ENCODE results near the gene SHROOM3. TPM values are rescaled to one million over a fixed set of nuclear protein-coding genes. Genes with fewer than 3 reads are reported as not detected.

The SHROOM3 gene
- total RNA-seq, 1 donor from 2014 or later = 6.9 TPM

DNA sequence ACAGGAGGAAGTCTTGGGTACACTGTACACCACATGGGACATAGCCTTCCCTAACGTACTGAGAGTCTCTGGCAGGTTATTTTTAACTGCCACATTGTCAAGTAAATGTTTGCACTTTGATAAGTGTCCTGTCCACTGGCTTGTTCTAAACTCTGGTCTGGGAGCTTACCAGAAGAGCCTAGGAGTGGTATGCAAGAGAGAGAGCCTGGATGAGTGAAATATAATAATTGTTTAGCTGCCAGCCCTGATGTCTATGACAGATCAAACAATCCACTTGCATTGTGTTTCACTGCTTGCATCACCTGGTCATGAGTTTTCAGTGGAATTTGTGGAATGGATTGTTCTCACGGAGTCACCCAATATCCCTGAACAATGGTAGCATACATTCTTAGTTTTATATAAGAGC, 91.6 kb downstream of the SHROOM3 start:
- intact Hi-C loops (cut with DNase I) = no loop called here
- H3K4me3 ChIP-seq = no peak overlapping the region
- H3K27ac ChIP-seq = no peak overlapping the region
- H3K36me3 ChIP-seq = no peaks in the 10 kb centered on the region
- TF ChIP-seq POLR2A (IDR thresholded peaks at IDR 0.05) = no peak
- TF ChIP-seq, protein P1, sequence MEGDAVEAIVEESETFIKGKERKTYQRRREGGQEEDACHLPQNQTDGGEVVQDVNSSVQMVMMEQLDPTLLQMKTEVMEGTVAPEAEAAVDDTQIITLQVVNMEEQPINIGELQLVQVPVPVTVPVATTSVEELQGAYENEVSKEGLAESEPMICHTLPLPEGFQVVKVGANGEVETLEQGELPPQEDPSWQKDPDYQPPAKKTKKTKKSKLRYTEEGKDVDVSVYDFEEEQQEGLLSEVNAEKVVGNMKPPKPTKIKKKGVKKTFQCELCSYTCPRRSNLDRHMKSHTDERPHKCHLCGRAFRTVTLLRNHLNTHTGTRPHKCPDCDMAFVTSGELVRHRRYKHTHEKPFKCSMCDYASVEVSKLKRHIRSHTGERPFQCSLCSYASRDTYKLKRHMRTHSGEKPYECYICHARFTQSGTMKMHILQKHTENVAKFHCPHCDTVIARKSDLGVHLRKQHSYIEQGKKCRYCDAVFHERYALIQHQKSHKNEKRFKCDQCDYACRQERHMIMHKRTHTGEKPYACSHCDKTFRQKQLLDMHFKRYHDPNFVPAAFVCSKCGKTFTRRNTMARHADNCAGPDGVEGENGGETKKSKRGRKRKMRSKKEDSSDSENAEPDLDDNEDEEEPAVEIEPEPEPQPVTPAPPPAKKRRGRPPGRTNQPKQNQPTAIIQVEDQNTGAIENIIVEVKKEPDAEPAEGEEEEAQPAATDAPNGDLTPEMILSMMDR (IDR thresholded peaks at IDR 0.05) = no peak
- TF ChIP-seq POLR2AphosphoS5 (IDR thresholded peaks at IDR 0.05; ENCODE audit: insufficient read depth in 1 of 2, low read depth in 1 of 2) = no peak
- no peak for DNase-seq (ENCODE audit: extremely low spot score in 2 of 2)
- H3K4me1 ChIP-seq = no peaks in the 10 kb centered on the region
- H3K27me3 ChIP-seq = no peaks in the 10 kb centered on the region
- H3K9me3 ChIP-seq = no peaks in the 10 kb centered on the region

DNA sequence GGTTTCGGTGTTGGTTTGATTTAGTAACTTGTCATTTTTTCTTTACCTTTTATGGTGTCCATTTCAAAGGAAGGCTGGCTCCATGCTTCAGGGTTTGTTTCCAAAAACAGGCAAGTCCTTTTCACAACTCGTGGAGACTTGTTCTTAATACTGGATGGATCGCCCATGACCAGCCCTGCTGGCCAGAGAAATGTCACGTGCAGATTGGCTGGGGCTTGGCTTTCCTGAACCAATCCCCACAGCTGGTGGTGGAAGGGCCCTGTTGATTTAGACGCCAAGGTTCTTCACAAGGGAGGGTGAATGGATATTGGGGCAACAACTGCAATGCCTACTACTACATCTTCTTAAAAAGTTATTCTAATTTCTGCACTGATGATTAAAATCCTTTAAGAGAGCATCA, 92.6 kb downstream of the SHROOM3 start:
- intact Hi-C loops (cut with DNase I) = no loop called here
- Histone ChIP-seq H3K4me1 (no peaks in the 10 kb centered on the region), H3K4me3 (no peak overlapping the region), H3K36me3 (no peaks in the 10 kb centered on the region), H3K27ac (no peak overlapping the region), H3K9me3 (no peaks in the 10 kb centered on the region), H3K27me3 (no peaks in the 10 kb centered on the region)
- DNase-seq (ENCODE audit: extremely low spot score in 2 of 2) = no peak
- no peak for TF ChIP-seq POLR2A (IDR thresholded peaks at IDR 0.05)
- TF ChIP-seq, protein P1 (IDR thresholded peaks at IDR 0.05) = no peak
- no peak for TF ChIP-seq POLR2AphosphoS5 (IDR thresholded peaks at IDR 0.05; ENCODE audit: insufficient read depth in 1 of 2, low read depth in 1 of 2)

DNA sequence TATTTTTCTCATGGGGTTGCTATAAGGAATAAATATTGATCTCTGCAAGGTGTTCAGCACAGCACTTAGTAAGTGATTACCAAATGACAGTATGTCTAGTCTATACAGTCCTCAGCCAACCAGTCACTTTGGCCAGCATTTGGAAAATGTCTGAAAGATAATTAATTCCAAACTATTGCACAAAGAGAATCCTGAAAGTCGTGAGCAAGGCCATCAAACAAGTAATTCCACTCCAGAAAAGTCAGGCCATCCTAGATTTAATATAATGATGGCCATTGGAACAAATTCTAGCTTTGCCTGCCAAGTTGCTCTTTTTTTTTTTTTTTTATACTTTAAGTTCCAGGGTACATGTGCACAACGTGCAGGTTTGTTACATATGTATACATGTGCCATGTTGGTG, 96.6 kb downstream of the SHROOM3 start:
- H3K27me3 ChIP-seq = no peaks in the 10 kb centered on the region
- TF ChIP-seq POLR2AphosphoS5 (IDR thresholded peaks at IDR 0.05; ENCODE audit: insufficient read depth in 1 of 2, low read depth in 1 of 2) = no peak

DNA sequence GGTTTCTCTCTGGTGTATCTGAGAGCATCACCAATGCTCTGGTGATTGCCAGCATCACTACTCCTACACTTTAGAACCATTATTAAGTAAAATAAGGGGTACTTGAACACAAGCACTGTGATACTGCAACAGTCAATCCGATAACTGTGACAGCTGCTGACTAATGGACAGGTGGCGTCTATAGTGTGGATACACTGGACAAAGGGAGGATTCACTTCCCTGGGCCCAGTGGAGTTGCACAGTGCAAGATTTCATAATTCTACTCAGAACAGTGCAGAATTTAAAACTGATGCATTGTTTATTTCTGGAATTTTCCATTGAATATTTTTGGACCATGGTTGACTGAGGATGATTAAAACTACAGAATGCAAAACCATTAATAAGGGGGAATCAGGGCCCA, 97.8 kb downstream of the SHROOM3 start:
- no peak overlapping the region for H3K27ac ChIP-seq
- intact Hi-C loops (cut with DNase I) = no loop called here
- H3K27me3 ChIP-seq = no peaks in the 10 kb centered on the region
- no peaks in the 10 kb centered on the region for H3K36me3 ChIP-seq
- H3K4me1 ChIP-seq = no peaks in the 10 kb centered on the region
- no peak for DNase-seq (ENCODE audit: extremely low spot score in 2 of 2)
- no peaks in the 10 kb centered on the region for H3K9me3 ChIP-seq
- TF ChIP-seq, protein P1 (IDR thresholded peaks at IDR 0.05) = no peak
- TF ChIP-seq POLR2A (IDR thresholded peaks at IDR 0.05) (no peak), POLR2AphosphoS5 (IDR thresholded peaks at IDR 0.05; ENCODE audit: insufficient read depth in 1 of 2, low read depth in 1 of 2) (no peak)
- H3K4me3 ChIP-seq = no peak overlapping the region

More for the DNA sequence above, 96.6 kb downstream of the SHROOM3 start:
- no peaks in the 10 kb centered on the region for H3K9me3 ChIP-seq
- no peak overlapping the region for H3K4me3 ChIP-seq
- no peaks in the 10 kb centered on the region for H3K4me1 ChIP-seq
- no peak overlapping the region for H3K27ac ChIP-seq
- intact Hi-C loops (cut with DNase I) = no loop called here
- DNase-seq (ENCODE audit: extremely low spot score in 2 of 2) = no peak
- H3K36me3 ChIP-seq = no peaks in the 10 kb centered on the region

DNA sequence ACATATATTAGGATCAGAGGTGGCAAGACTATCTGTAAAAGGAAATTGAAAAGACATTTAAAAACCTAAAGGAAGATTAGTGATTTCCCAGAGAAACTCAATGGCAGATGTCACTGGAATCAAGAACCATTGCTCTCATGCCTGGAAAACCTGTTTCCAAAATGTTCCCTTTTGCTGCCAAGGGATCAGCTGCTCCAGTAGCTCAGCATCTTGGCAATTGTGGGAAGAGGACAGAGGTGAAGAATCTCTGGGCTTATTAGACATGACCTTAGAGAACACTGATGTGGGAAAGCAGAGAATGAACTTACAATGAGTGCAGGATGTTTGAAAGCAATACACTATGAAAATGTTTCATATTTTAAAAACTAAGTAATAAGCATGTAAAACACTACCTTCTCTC, 98.3 kb downstream of the SHROOM3 start:
- TF ChIP-seq, protein P1 (IDR thresholded peaks at IDR 0.05) = no peak
- TF ChIP-seq POLR2A (IDR thresholded peaks at IDR 0.05) = no peak
- no peak for TF ChIP-seq POLR2AphosphoS5 (IDR thresholded peaks at IDR 0.05; ENCODE audit: insufficient read depth in 1 of 2, low read depth in 1 of 2)
- H3K27ac ChIP-seq = no peak overlapping the region
- no peaks in the 10 kb centered on the region for H3K4me1 ChIP-seq
- H3K27me3 ChIP-seq = no peaks in the 10 kb centered on the region
- H3K9me3 ChIP-seq = no peaks in the 10 kb centered on the region
- H3K4me3 ChIP-seq = no peak overlapping the region
- intact Hi-C loops (cut with DNase I) = no loop called here
- no peak for DNase-seq (ENCODE audit: extremely low spot score in 2 of 2)
- no peaks in the 10 kb centered on the region for H3K36me3 ChIP-seq
